ENCODE results near the gene MOK. TPM values are rescaled to one million over a fixed set of nuclear protein-coding genes. Genes with fewer than 3 reads are reported as not detected.

Gene MOK
- total RNA-seq, 1 experiment from 2014 or later, result 107 TPM

DNA sequence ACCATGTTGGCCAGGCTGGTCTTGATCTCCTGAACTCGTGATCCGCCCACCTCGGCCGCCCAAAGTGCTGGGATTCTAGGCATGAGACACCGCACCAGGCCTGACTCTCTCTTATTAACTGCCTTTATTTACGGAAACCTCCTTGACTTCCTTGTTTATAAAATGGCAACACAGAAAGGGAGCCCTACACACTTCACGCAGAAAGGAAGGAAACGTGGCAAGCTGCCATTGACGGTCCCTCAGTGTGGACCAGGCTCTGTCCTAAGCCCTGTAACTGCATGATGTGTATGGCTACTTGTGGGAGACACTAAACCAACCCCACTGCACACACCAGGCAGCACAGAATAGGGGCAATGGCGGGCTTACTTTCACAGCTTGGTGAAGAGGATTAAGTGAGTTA lies 46.1 kb upstream of the MOK start:
- CTCF ChIA-PET, result no interaction called here
- Mint-ChIP-seq H3K27ac (ENCODE audit: unreplicated experiment) (no peak overlapping the region), H3K4me3 (ENCODE audit: low read depth, unreplicated experiment) (no peak overlapping the region), H3K36me3 (ENCODE audit: insufficient read depth, unreplicated experiment) (peaks cover 35% of the 10 kb centered on the region), H3K4me1 (ENCODE audit: low read depth, unreplicated experiment) (no peaks in the 10 kb centered on the region), H3K9me3 (ENCODE audit: low read depth, unreplicated experiment) (no peaks in the 10 kb centered on the region), H3K27me3 (ENCODE audit: unreplicated experiment) (no peaks in the 10 kb centered on the region)
- DNase-seq, result no peak
- TF ChIP-seq CTCF (IDR thresholded peaks at IDR 0.05; ENCODE audit: unreplicated experiment), result no peak
- BruUV-seq (replicated peaks), result no TSS peak
- intact Hi-C loops (cut with micrococcal nuclease; ENCODE audit: unreplicated experiment), result no loop called here

DNA sequence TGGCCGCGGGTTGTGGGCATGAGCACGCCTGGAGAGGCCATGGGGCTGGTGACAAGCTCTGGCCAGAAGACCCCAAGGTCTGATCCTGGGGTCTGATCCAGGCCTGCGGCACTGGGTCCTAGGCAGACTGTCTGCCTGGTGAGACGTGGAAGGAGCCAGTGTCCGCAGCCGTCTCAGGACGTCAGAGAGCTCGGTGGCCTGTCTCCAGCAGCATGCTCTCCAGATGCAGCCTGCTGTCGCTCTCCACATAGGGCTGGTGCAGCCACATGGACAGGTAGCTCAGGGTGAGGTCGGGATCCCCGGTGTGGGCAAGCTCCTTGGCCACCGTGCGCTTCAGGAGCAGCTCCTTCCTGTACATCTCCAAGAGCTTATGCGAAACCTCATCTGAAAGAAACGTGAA lies 43.4 kb upstream of the MOK start:
- H3K36me3 Mint-ChIP-seq (ENCODE audit: insufficient read depth, unreplicated experiment), result peaks cover 28% of the 10 kb centered on the region
- H3K9me3 Mint-ChIP-seq (ENCODE audit: low read depth, unreplicated experiment), result no peaks in the 10 kb centered on the region
- H3K4me1 Mint-ChIP-seq (ENCODE audit: low read depth, unreplicated experiment), result no peaks in the 10 kb centered on the region
- DNase-seq, result no peak
- H3K27me3 Mint-ChIP-seq (ENCODE audit: unreplicated experiment), result no peaks in the 10 kb centered on the region
- CTCF ChIA-PET, result no interaction called here
- TF ChIP-seq CTCF (IDR thresholded peaks at IDR 0.05; ENCODE audit: unreplicated experiment), result no peak
- no peak overlapping the region for H3K27ac Mint-ChIP-seq (ENCODE audit: unreplicated experiment)
- H3K4me3 Mint-ChIP-seq (ENCODE audit: low read depth, unreplicated experiment), result no peak overlapping the region
- intact Hi-C loops (cut with micrococcal nuclease; ENCODE audit: unreplicated experiment), result no loop called here
- BruUV-seq (replicated peaks), result no TSS peak

GRCh38 chr14:102346645-102347044 lies 41.7 kb upstream of the MOK start:
- DNase-seq, result no peak
- CTCF ChIA-PET, result no interaction called here
- no peak for TF ChIP-seq CTCF (IDR thresholded peaks at IDR 0.05; ENCODE audit: unreplicated experiment)
- H3K4me1 Mint-ChIP-seq (ENCODE audit: low read depth, unreplicated experiment), result no peaks in the 10 kb centered on the region
- H3K9me3 Mint-ChIP-seq (ENCODE audit: low read depth, unreplicated experiment), result no peaks in the 10 kb centered on the region
- intact Hi-C loops (cut with micrococcal nuclease; ENCODE audit: unreplicated experiment), result no loop called here
- peaks cover 35% of the 10 kb centered on the region for H3K36me3 Mint-ChIP-seq (ENCODE audit: insufficient read depth, unreplicated experiment)
- no peaks in the 10 kb centered on the region for H3K27me3 Mint-ChIP-seq (ENCODE audit: unreplicated experiment)
- H3K4me3 Mint-ChIP-seq (ENCODE audit: low read depth, unreplicated experiment), result no peak overlapping the region
- no TSS peak for BruUV-seq (replicated peaks)
- H3K27ac Mint-ChIP-seq (ENCODE audit: unreplicated experiment), result no peak overlapping the region

GRCh38 chr14:102345232-102345631 lies 40.3 kb upstream of the MOK start:
- CTCF ChIA-PET, result no interaction called here
- Mint-ChIP-seq H3K4me3 (ENCODE audit: low read depth, unreplicated experiment) (no peak overlapping the region), H3K27ac (ENCODE audit: unreplicated experiment) (no peak overlapping the region), H3K4me1 (ENCODE audit: low read depth, unreplicated experiment) (no peaks in the 10 kb centered on the region), H3K27me3 (ENCODE audit: unreplicated experiment) (no peaks in the 10 kb centered on the region), H3K36me3 (ENCODE audit: insufficient read depth, unreplicated experiment) (peaks cover 30% of the 10 kb centered on the region), H3K9me3 (ENCODE audit: low read depth, unreplicated experiment) (no peaks in the 10 kb centered on the region)
- BruUV-seq (replicated peaks), result no TSS peak
- intact Hi-C loops (cut with micrococcal nuclease; ENCODE audit: unreplicated experiment), result no loop called here
- no peak for DNase-seq
- TF ChIP-seq CTCF (IDR thresholded peaks at IDR 0.05; ENCODE audit: unreplicated experiment), result no peak

DNA sequence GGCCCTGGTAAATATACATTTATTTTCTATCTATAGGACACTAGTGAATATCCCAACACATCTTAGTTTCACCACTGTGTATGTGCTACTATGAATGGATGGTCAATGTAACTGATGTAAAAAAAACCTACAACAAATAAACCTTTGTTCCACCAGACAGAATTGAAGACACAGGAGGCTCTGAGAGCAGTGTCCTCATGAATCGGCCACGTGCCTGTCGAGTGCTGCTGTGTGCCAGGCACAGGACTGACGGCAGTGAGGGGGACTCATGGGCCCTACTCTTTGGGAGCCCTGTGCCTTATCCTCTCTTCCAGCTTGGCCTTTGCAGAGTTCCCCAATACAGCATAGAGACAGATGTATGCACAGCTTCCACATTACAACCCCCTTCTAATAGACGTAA lies 39.5 kb upstream of the MOK start:
- intact Hi-C loops (cut with micrococcal nuclease; ENCODE audit: unreplicated experiment), result no loop called here
- H3K36me3 Mint-ChIP-seq (ENCODE audit: insufficient read depth, unreplicated experiment), result peaks cover 30% of the 10 kb centered on the region
- BruUV-seq (replicated peaks), result no TSS peak
- H3K9me3 Mint-ChIP-seq (ENCODE audit: low read depth, unreplicated experiment), result no peaks in the 10 kb centered on the region
- H3K27ac Mint-ChIP-seq (ENCODE audit: unreplicated experiment), result no peak overlapping the region
- H3K4me1 Mint-ChIP-seq (ENCODE audit: low read depth, unreplicated experiment), result no peaks in the 10 kb centered on the region
- no peak for DNase-seq
- TF ChIP-seq CTCF (IDR thresholded peaks at IDR 0.05; ENCODE audit: unreplicated experiment), result no peak
- no peaks in the 10 kb centered on the region for H3K27me3 Mint-ChIP-seq (ENCODE audit: unreplicated experiment)
- H3K4me3 Mint-ChIP-seq (ENCODE audit: low read depth, unreplicated experiment), result no peak overlapping the region
- CTCF ChIA-PET, result no interaction called here
